Stimulated activated CD8-positive, alpha-beta memory T cell treated with anti-CD3 and anti-CD28 coated beads, Interleukin-7, amount 100 ng/mL, for 48 hours (primary cell): ENCODE data around the gene TBX18.

Source experiments
- DNase-seq, 2 donors: peaks; one replicate each; pipeline ENCODE4 v3.0.0-alpha.2; 2020; ENCODE audit warnings: low read depth in 1 of 2; ENCODE audit errors: extremely low read depth in 1 of 2

The TBX18 gene

GRCh38 chr6:84773133-84773430 is 8.7 kb upstream of the TBX18 start:
- DNase-seq, result no peak

GRCh38 chr6:84772428-84773132 is 8.2 kb upstream of the TBX18 start:
- DNase-seq, result no peak

GRCh38 chr6:84771756-84772356 is 7.5 kb upstream of the TBX18 start:
- no peak for DNase-seq

GRCh38 chr6:84771125-84771755 is 6.8 kb upstream of the TBX18 start:
- DNase-seq, result no peak

GRCh38 chr6:84770521-84770920 is 6.1 kb upstream of the TBX18 start:
- DNase-seq, result no peak

GRCh38 chr6:84769306-84769705 is 4.9 kb upstream of the TBX18 start:
- DNase-seq, result no peak

GRCh38 chr6:84768442-84769174 is 4.2 kb upstream of the TBX18 start:
- no peak for DNase-seq

- no peak for DNase-seq
Measured at GRCh38 chr6:84767526-84768201, 3.3 kb upstream of the TBX18 start.

GRCh38 chr6:84766799-84767525 is 2.6 kb upstream of the TBX18 start:
- DNase-seq, result no peak

GRCh38 chr6:84766118-84766798 is 1.9 kb upstream of the TBX18 start:
- no peak for DNase-seq

GRCh38 chr6:84763886-84764331 is 489 bp downstream of the TBX18 start:
- no peak for DNase-seq

- no peak for DNase-seq
Measured at GRCh38 chr6:84763003-84763885, 1.2 kb downstream of the TBX18 start.

GRCh38 chr6:84762220-84763002 is 2.0 kb downstream of the TBX18 start:
- no peak for DNase-seq

GRCh38 chr6:84758486-84758885 is 5.9 kb downstream of the TBX18 start:
- no peak for DNase-seq

- no peak for DNase-seq
Measured at GRCh38 chr6:84756877-84757276, 7.5 kb downstream of the TBX18 start.

GRCh38 chr6:84756466-84756865 is 7.9 kb downstream of the TBX18 start:
- no peak for DNase-seq

- DNase-seq, result no peak
Measured at GRCh38 chr6:84753173-84753572, 11.2 kb downstream of the TBX18 start.
